B cell (primary cell): ENCODE measurements around the gene NT5M. TPM values are rescaled to one million over a fixed set of nuclear protein-coding genes. Genes with fewer than 3 reads are reported as not detected.

ENCODE experiments used
- ATAC-seq: fragments of 200-7000 bp; cut with Tn5 transposase; one replicate; pipeline ENCODE4 v1.10.0; 2021; ENCODE audit warnings: low read depth, mild to moderate bottlenecking, moderate number of reproducible peaks, moderate library complexity
- CTCF ChIA-PET: fragments of 350-600 bp; sonication (Branson Sonifier 250); formaldehyde crosslinking; loops from one replicate; lab custom pipeline; 2021; ENCODE audit warnings: antibody characterized with exemption, inconsistent platforms; lab: Charles Lee
- POLR2A ChIA-PET: fragments of 350-600 bp; sonication (Branson Sonifier 250); formaldehyde crosslinking; loops from one replicate; lab custom pipeline; 2021; ENCODE audit warnings: antibody characterized with exemption; lab: Charles Lee
- DNase-seq: peaks from one replicate; pipeline ENCODE4 v3.0.0; 2013
- H2AFZ ChIP-seq: 2 replicates; pipeline ENCODE4 v1.6.1; 2012; ENCODE audit warnings: mild to moderate bottlenecking, low read depth, low read length; ENCODE audit not compliant: insufficient read depth, poor library complexity, severe bottlenecking
- H3K27ac ChIP-seq, 2 donors: 1 replicate in 1 of 2; 2 replicates in 1 of 2; pipeline ENCODE4 v1.5.1; 2012 to 2013; ENCODE audit warnings: low read length in 2 of 2, mild to moderate bottlenecking in 2 of 2, moderate library complexity in 1 of 2
- H3K27me3 ChIP-seq, 4 experiments: fragments of 200-600 bp in 1 of 4; sonication (generic) in 1 of 4; replicated peaks in 1 of 4; 1 replicate in 2 of 4; 2 replicates in 2 of 4; pipeline versions ENCODE4 v1.6.1 to v1.7.0; 2013 to 2016; ENCODE audit warnings: low read length in 3 of 4, mild to moderate bottlenecking in 2 of 4, mixed read lengths in 1 of 4, moderate library complexity in 1 of 4; ENCODE audit not compliant: insufficient read depth in 4 of 4, control insufficient read depth in 3 of 4; ENCODE audit errors: control extremely low read depth in 1 of 4
- H3K36me3 ChIP-seq, 2 experiments: replicated peaks in 1 of 2; 1 replicate in 1 of 2; 2 replicates in 1 of 2; pipeline versions ENCODE4 v1.6.1 to v1.7.1; 2013; ENCODE audit warnings: low read length in 1 of 2; ENCODE audit not compliant: insufficient read depth in 2 of 2, control insufficient read depth in 1 of 2; ENCODE audit errors: control extremely low read depth in 1 of 2, extremely low read depth in 1 of 2
- H3K4me1 ChIP-seq, 2 donors: fragments of 200-600 bp in 1 of 2; sonication (generic) in 1 of 2; 1 replicate in 1 of 2; 2 replicates in 1 of 2; pipeline versions ENCODE4 v1.5.1 to v1.6.1; 2013 to 2017; ENCODE audit warnings: low read length in 2 of 2; ENCODE audit not compliant: control insufficient read depth in 2 of 2, insufficient read depth in 2 of 2
- H3K4me2 ChIP-seq: replicated peaks from 2 replicates; pipeline ENCODE3; 2012; ENCODE audit warnings: mild to moderate bottlenecking, low read depth, low read length; ENCODE audit not compliant: poor library complexity, severe bottlenecking
- H3K4me3 ChIP-seq, 5 experiments: fragments of 200-600 bp in 1 of 5; sonication (generic) in 1 of 5; 1 replicate in 3 of 5; 2 replicates in 2 of 5; pipeline versions ENCODE4 v1.5.1 to v1.7.0; 2011 to 2016; ENCODE audit warnings: low read length in 4 of 5, mild to moderate bottlenecking in 4 of 5, low read depth in 2 of 5, control low read depth in 1 of 5, moderate library complexity in 1 of 5; ENCODE audit not compliant: insufficient read depth in 1 of 5; ENCODE audit errors: control extremely low read depth in 1 of 5, extremely low read depth in 1 of 5
- H3K79me2 ChIP-seq: fragments of 200-600 bp; sonication (generic); one replicate; pipeline ENCODE4 v1.6.0; 2016; ENCODE audit warnings: low read length; ENCODE audit not compliant: control insufficient read depth, insufficient read depth
- H3K9ac ChIP-seq: fragments of 200-600 bp; sonication (generic); 2 replicates; pipeline ENCODE4 v1.6.1; 2017; ENCODE audit warnings: mild to moderate bottlenecking, low read length, moderate library complexity
- H3K9me3 ChIP-seq, 3 donors: one replicate each; pipeline versions ENCODE4 v1.6.1 to v1.7.1; 2013; ENCODE audit warnings: low read length in 2 of 3; ENCODE audit not compliant: control insufficient read depth in 2 of 3, insufficient read depth in 1 of 3; ENCODE audit errors: control extremely low read depth in 1 of 3
- H4K20me1 ChIP-seq: 2 replicates; pipeline ENCODE4 v1.6.0; 2012; ENCODE audit warnings: mild to moderate bottlenecking, low read length; ENCODE audit not compliant: insufficient read depth, control insufficient read depth, poor library complexity, severe bottlenecking
- H3K27ac Mint-ChIP-seq: one replicate; pipeline ENCODE4 v1.8.0; 2021; ENCODE audit warnings: mixed read lengths
- H3K27me3 Mint-ChIP-seq: one replicate; pipeline ENCODE4 v1.8.0; 2021; ENCODE audit warnings: mixed read lengths
- H3K4me1 Mint-ChIP-seq: one replicate; pipeline ENCODE4 v1.8.0; 2021; ENCODE audit warnings: mixed read lengths
- H3K4me3 Mint-ChIP-seq: one replicate; pipeline ENCODE4 v1.8.0; 2021; ENCODE audit warnings: mixed read lengths
- H3K9me3 Mint-ChIP-seq: one replicate; pipeline ENCODE4 v1.8.0; 2022; ENCODE audit warnings: mixed read lengths; ENCODE audit not compliant: insufficient read depth
- CTCF ChIP-seq: fragments of 200-600 bp; IDR thresholded peaks from one replicate; pipeline ENCODE4 v1.8.0; 2022; ENCODE audit warnings: antibody characterized with exemption, mild to moderate bottlenecking
- EZH2 ChIP-seq: IDR thresholded peaks from 2 replicates; pipeline ENCODE4 v1.6.1; 2012; ENCODE audit warnings: borderline replicate concordance, low read depth, mild to moderate bottlenecking, moderate library complexity, low read length; ENCODE audit not compliant: insufficient read depth, poor library complexity, severe bottlenecking
- WGBS: methylation state at CpG from one replicate; pipeline ENCODE4 v1.1.5; 2013; ENCODE audit warnings: missing lambda C conversion rate; ENCODE audit not compliant: insufficient coverage; 5-methylcytosine and 5-hydroxymethylcytosine counted together
- intact Hi-C: fragments of 100-400 bp; cut with micrococcal nuclease; formaldehyde crosslinking; loops from one replicate; pipeline ENCODE4 v1.10.0; 2022
- polyA plus RNA-seq: library from polyadenylated mRNA; depleted of rRNA; stranded (reverse); fragments of >200 nt; gene quantifications from 2 replicates; pipeline ENCODE4 v1.2.3, GENCODE V29; 2012
- total RNA-seq, 2 donors: library from RNA; stranded (reverse); fragments of 120-200 nt in 1 of 2; gene quantifications; 1 replicate in 1 of 2; 2 replicates in 1 of 2; pipeline versions ENCODE4 v1.2.3 to v1.2.4, GENCODE V29; 2013 to 2022

Gene NT5M
- total and polyA plus RNA-seq, 2 donors (not counting 1 experiment from before 2014, with no cell fraction given), result 0.40 to 0.47 TPM

GRCh38 chr17:17395885-17396284, 92.7 kb downstream of the NT5M start:
- Histone ChIP-seq H2AFZ (no peak overlapping the region), H3K27me3 (no peaks in the 10 kb centered on the region), H4K20me1 (no peaks in the 10 kb centered on the region), H3K36me3 (no peaks in the 10 kb centered on the region), H3K9ac (no peak overlapping the region), H3K4me1 (peaks cover 22 to 23% of the 10 kb centered on the region in 2 donors), H3K4me2 (no peak overlapping the region), H3K4me3 (no peak overlapping the region), H3K27ac (no peak overlapping the region), H3K9me3 (peaks cover 0 to 19% (median 2%) of the 10 kb centered on the region in 3 donors), H3K79me2 (no peaks in the 10 kb centered on the region)
- Mint-ChIP-seq H3K27me3 (peaks cover 6% of the 10 kb centered on the region), H3K4me1 (peaks cover 32% of the 10 kb centered on the region), H3K4me3 (no peak overlapping the region), H3K9me3 (no peaks in the 10 kb centered on the region), H3K27ac (no peak overlapping the region)
- CTCF ChIA-PET, result no interaction called here
- intact Hi-C loops, result no loop called here
- DNase-seq (no peak), ATAC-seq (no peak)
- TF ChIP-seq EZH2 (no peak), CTCF (no peak)
- 93% methylated on average over 5 of the region's 6 CpGs for WGBS
- POLR2A ChIA-PET, result interaction anchor here (0.7 kb wide), 1 partner anchor 133 kb away, joined by 3 read pairs; no protein-coding TSS in a partner anchor

Other genes with a start within 250 kb of the NT5M start
- 4.1 and 5.0 TPM in 2 replicates for gene PLD6, start 97.0 kb upstream of the NT5M start, total RNA-seq
- gene PLD6, start 97.0 kb upstream of the NT5M start, polyA plus RNA-seq, result 2.0 and 4.4 TPM in 2 replicates
- gene FLCN, start 66.2 kb upstream of the NT5M start, total RNA-seq, result 128 and 144 TPM in 2 replicates
- 36.6 and 38.8 TPM in 2 replicates for gene FLCN, start 66.2 kb upstream of the NT5M start, polyA plus RNA-seq
- gene COPS3, start 22.1 kb upstream of the NT5M start, total RNA-seq, result 45.5 and 46.9 TPM in 2 replicates
- 37.2 and 61.7 TPM in 2 replicates for gene COPS3, start 22.1 kb upstream of the NT5M start, polyA plus RNA-seq
- gene MED9, start 173.6 kb downstream of the NT5M start, total RNA-seq, result 18.9 and 19.1 TPM in 2 replicates
- gene MED9, start 173.6 kb downstream of the NT5M start, polyA plus RNA-seq, result 11.6 and 13.8 TPM in 2 replicates
- 3.2 and 4.4 TPM in 2 replicates for gene RASD1, start 193.0 kb downstream of the NT5M start, total RNA-seq
- 0.82 and 0.95 TPM in 2 replicates for gene RASD1, start 193.0 kb downstream of the NT5M start, polyA plus RNA-seq